ENCODE measurements around the gene PIF1. TPM values are rescaled to one million over a fixed set of nuclear protein-coding genes. Genes with fewer than 3 reads are reported as not detected.
A peak's percentile ranks its signal among the peaks of the same experiment; 100 is the strongest.

PIF1 gene
- total and polyA plus RNA-seq, 2 of the 4 experiments (the other 2 are of a cell fraction), result 3.9 to 19.9 TPM

- Histone ChIP-seq H4K8ac (ENCODE audit: low read depth in 2 of 2, low read length in 2 of 2) (no peak overlapping the region), H3K4ac (ENCODE audit: low read depth, low read length) (no peak overlapping the region), H3K9ac (ENCODE audit: low read depth, low read length) (no peak overlapping the region), H3K9me1 (ENCODE audit: insufficient read depth, low read length) (peaks cover 43% of the 10 kb centered on the region), H3K56ac (ENCODE audit: extremely low read depth, insufficient read depth, low read length) (no peak overlapping the region), H3K14ac (replicated peaks; ENCODE audit: low read depth, low read length) (no peak overlapping the region; the same call in 1 of the 2 replicates), H2BK120ac (ENCODE audit: low read depth, low read length) (no peak overlapping the region), H2BK5ac (ENCODE audit: low read depth, low read length, poor library complexity, severe bottlenecking) (peak overlapping the region; percentile 49), H3K36me3 (ENCODE audit: control insufficient read depth, insufficient read depth, low read length) (peaks cover 34% of the 10 kb centered on the region), H3K4me1 (ENCODE audit: control insufficient read depth, insufficient read depth, low read length) (peaks cover 39% of the 10 kb centered on the region), H4K20me1 (ENCODE audit: insufficient read depth, low read length) (peaks cover 75% of the 10 kb centered on the region), H2AK9ac (replicated peaks; ENCODE audit: low read depth, low read length, poor library complexity) (peak overlapping the region; percentile 66), H2BK15ac (ENCODE audit: low read depth, low read length) (no peak overlapping the region), H3K4me2 (ENCODE audit: low read depth, low read length) (no peak overlapping the region), H2AK5ac (ENCODE audit: low read depth, low read length) (no peak overlapping the region), H3K9me3 (ENCODE audit: control insufficient read depth, insufficient read depth, low read length) (no peaks in the 10 kb centered on the region), H3K4me3 (ENCODE audit: insufficient read depth, low read depth, low read length) (no peak overlapping the region), H4K91ac (ENCODE audit: insufficient read depth, low read depth, low read length) (no peak overlapping the region), H3K27me3 (ENCODE audit: control insufficient read depth, insufficient read depth, low read length) (no peaks in the 10 kb centered on the region), H3K18ac (ENCODE audit: low read depth, low read length) (no peak overlapping the region), H3K23ac (ENCODE audit: low read depth, low read length) (0 out of 2 replicates have a peak overlapping the region, but pooled peaks have one; percentile 59), H2AFZ (replicated peaks; ENCODE audit: low read length, poor library complexity) (no peak overlapping the region), H3K79me1 (ENCODE audit: low read depth in 1 of 2, low read length in 2 of 2) (peaks cover 15 to 84% of the 10 kb centered on the region in 2 experiments), H3K27ac (ENCODE audit: insufficient read depth, low read length) (peak overlapping the region; percentile 20; the same call in 1 of the 2 replicates), H4K5ac (ENCODE audit: low read depth, low read length) (no peak overlapping the region), H2BK20ac (ENCODE audit: low read depth, low read length) (no peak overlapping the region)
- dilution Hi-C loops (cut with HindIII; ENCODE audit: low sequenced_read_pairs, unreplicated experiment) (no loop called here), intact Hi-C loops (cut with micrococcal nuclease) (no loop called here), in situ Hi-C loops (cut with MboI; ENCODE audit: low sequenced_read_pairs) (no loop called here)
- no CpG with 5 or more reads among the region's 3 CpGs for WGBS, 2 experiments (ENCODE audit: extremely low coverage in 2 of 2, insufficient read length in 1 of 2)
- CTCF ChIA-PET, result no interaction called here
- ATAC-seq (ENCODE audit: low read depth) (no peak), DNase-seq (no peak)
- TF ChIP-seq RFX5 (IDR thresholded peaks at IDR 0.05; ENCODE audit: low read depth, low read length), result no peak
- TF ChIP-seq MAZ (IDR thresholded peaks at IDR 0.05; ENCODE audit: borderline replicate concordance, low read depth, low read length), result no peak
- POLR2A ChIA-PET (ENCODE audit: unreplicated experiment), result no interaction called here
- BruUV-seq (replicated peaks), result no TSS peak
Measured at GRCh38 chr15:64847016-64847415, 21.6 kb upstream of the PIF1 start.

Measured in IMR-90 (cell line).